K562 (cell line): ENCODE data around the gene IGF1R.

Experiments used
- CHD1 ChIP-seq: fragments of 200-600 bp; sonication (generic); IDR thresholded peaks from one replicate; pipeline ENCODE4 v1.6.1; 2012; ENCODE audit warnings: mild to moderate bottlenecking, moderate library complexity, low read length, inconsistent platforms
- COPS2 ChIP-seq: fragments of 450-650 bp; conservative IDR thresholded peaks from 2 replicates; pipeline ENCODE4 v1.6.1; 2016; ENCODE audit warnings: mild to moderate bottlenecking, moderate library complexity
- CTCF ChIP-seq, 3 experiments: IDR thresholded peaks in 2 of 3; conservative IDR thresholded peaks in 1 of 3; 2 replicates each; pipeline ENCODE4 v1.5.1; 2011 to 2012; ENCODE audit warnings: low read length in 3 of 3, mild to moderate bottlenecking in 3 of 3, control low read depth in 2 of 3, improper control_type of control experiment in 1 of 3, inconsistent platforms in 1 of 3, low read depth in 1 of 3, mixed read lengths in 1 of 3, moderate library complexity in 1 of 3; ENCODE audit not compliant: insufficient read depth in 2 of 3
- GATAD2A ChIP-seq: fragments of 450-650 bp; IDR thresholded peaks from 2 replicates; pipeline ENCODE4 v1.6.1; 2017
- MXD1 ChIP-seq: fragments of 250-450 bp; sonication (Bioruptor Pico); IDR thresholded peaks from 2 replicates; pipeline ENCODE4 v1.8.0; 2021; ENCODE audit warnings: borderline replicate concordance, mild to moderate bottlenecking, moderate library complexity; ENCODE audit not compliant: poor library complexity, severe bottlenecking
- MXI1 ChIP-seq: IDR thresholded peaks from 2 replicates; pipeline ENCODE4 v1.6.1; 2011; ENCODE audit warnings: low read depth, mild to moderate bottlenecking, improper control_type of control experiment, low read length
- NFATC3 ChIP-seq: fragments of 450-650 bp; IDR thresholded peaks from 2 replicates; pipeline ENCODE4 v1.6.1; 2017; ENCODE audit warnings: mild to moderate bottlenecking
- PYGO2 ChIP-seq: fragments of 450-650 bp; IDR thresholded peaks from 2 replicates; pipeline ENCODE4 v1.6.1; 2016; ENCODE audit warnings: mild to moderate bottlenecking, missing genetic modification characterization, moderate library complexity, missing compliant biosample characterization
- RAD21 ChIP-seq, 2 experiments: fragments of 250-450 bp in 1 of 2; fragments of 450-650 bp in 1 of 2; sonication (Bioruptor Pico) in 1 of 2; formaldehyde crosslinking in 1 of 2; IDR thresholded peaks in 1 of 2; conservative IDR thresholded peaks in 1 of 2; 2 replicates each; pipeline versions ENCODE4 v1.4.0 to v1.8.0; 2020 to 2022; ENCODE audit warnings: mild to moderate bottlenecking in 2 of 2, moderate library complexity in 1 of 2
- RNF2 ChIP-seq: sonication (generic); IDR thresholded peaks from 2 replicates; pipeline ENCODE4 v1.6.1; 2016
- SNRNP70 ChIP-seq: fragments of 200-400 bp; formaldehyde crosslinking; optimal IDR thresholded peaks from 2 replicates; pipeline ENCODE3; 2017; ENCODE audit warnings: low read depth, low read length
- TCF7 ChIP-seq: sonication (generic); IDR thresholded peaks from 2 replicates; pipeline ENCODE4 v1.6.1; 2016; ENCODE audit warnings: antibody characterized with exemption, borderline replicate concordance
- ZC3H11A ChIP-seq: IDR thresholded peaks from 2 replicates; pipeline ENCODE4 v1.6.1; 2012; ENCODE audit warnings: low read depth, low read length, improper control_type of control experiment

GRCh38 chr15:98980899-98981228, 332.5 kb downstream of the IGF1R start:
- no peak for TF ChIP-seq MXI1
- no peak for TF ChIP-seq CTCF (IDR thresholded peaks at IDR 0.05 in 2 of 3, conservative IDR thresholded peaks at IDR 0.05 in 1 of 3; ENCODE audit: insufficient read depth in 2 of 3, low read depth in 1 of 3, low read length in 3 of 3)
- TF ChIP-seq NFATC3: no peak
- no peak for TF ChIP-seq COPS2
- TF ChIP-seq RNF2: no peak
- TF ChIP-seq PYGO2 (tag): no peak
- no peak for TF ChIP-seq SNRNP70
- TF ChIP-seq RAD21 (CRISPR knock-in tag; conservative IDR thresholded peaks at IDR 0.05 in 1 of 2, IDR thresholded peaks at IDR 0.05 in 1 of 2): no peak
- TF ChIP-seq ZC3H11A: no peak
- TF ChIP-seq CHD1: no peak
- no peak for TF ChIP-seq GATAD2A
- no peak for TF ChIP-seq MXD1
- no peak for TF ChIP-seq TCF7
